NCI-H2081 (cell line): ENCODE data around the gene GRM7.
A peak's percentile ranks its signal among the peaks of the same experiment; 100 is the strongest.
"Not testable (repeated sequence)": the region's sequence is repeated elsewhere in the genome, so short reads cannot be mapped to it uniquely, and the experiment has no call there.

Experiments
- DNase-seq, 2 experiments: peaks; one replicate each; lab custom pipeline; 2025; lab: John Stamatoyannopoulos, UW

Gene GRM7

DNA sequence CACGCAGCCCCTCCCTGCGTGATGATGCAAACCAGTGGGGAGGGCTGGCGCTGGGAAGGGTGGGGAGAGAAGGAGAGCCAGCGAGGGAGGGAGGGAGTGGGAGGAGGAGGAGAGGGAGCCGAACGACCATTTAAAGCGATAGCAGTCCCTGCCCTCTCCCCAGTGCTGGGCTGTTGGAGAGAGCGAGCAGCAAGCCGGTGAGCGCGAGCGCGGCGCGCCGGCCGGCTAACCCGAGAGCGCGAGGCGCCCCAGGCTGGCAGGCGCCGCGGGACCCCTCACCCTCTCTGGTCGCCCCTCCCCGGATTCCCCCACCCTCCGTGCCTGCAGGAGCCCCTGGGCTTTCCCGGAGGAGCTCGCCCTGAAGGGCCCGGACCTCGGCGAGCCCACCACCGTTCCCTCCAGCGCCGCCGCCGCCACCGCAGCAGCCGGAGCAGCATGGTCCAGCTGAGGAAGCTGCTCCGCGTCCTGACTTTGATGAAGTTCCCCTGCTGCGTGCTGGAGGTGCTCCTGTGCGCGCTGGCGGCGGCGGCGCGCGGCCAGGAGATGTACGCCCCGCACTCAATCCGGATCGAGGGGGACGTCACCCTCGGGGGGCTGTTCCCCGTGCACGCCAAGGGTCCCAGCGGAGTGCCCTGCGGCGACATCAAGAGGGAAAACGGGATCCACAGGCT, at the start of gene GRM7:
TSS of gene GRM7 (plus strand) at position 162 of the 671 bp plus-strand sequence.
- DNase-seq, result peak in 1 of 2 experiments; percentile 0

DNA sequence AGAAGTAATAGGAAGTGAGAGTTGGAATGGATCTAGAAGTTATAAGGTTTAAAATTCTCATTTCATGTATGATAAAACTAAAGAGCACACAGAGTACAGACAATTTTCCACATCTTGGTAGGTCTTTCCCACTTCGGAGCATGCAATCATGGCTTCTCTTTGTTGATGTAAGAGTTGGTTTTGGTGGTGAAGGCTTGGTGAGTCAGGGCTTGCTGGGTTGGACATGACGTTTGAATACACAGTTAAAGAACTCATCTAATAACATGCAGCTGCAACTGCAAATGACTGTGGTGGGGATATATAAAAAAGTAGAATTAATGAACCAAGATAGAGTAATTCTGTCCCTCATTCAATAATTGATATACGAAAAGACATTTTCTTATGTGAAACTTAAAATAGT, 39.5 kb upstream of the GRM7 start:
- DNase-seq, result no peak

DNA sequence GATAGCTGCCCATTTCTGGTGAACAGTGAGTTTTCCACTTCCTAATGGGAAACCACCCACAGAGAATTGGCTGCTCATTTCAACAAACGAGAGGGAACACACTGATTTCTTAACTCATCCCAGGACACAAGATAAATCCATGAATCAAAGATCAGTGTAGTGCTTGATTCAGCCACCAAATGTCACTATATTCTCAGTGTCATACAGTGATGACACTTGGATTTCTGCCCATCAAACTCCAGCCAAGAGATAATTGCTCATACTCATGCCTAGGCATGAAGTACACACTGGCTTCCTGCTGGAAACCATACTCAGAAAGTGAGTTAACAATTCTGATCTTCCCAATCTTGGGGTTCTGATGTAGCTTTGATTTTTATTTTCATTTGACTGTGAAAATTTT, 35.4 kb upstream of the GRM7 start:
- DNase-seq, result peak; percentile 23 to 68

DNA sequence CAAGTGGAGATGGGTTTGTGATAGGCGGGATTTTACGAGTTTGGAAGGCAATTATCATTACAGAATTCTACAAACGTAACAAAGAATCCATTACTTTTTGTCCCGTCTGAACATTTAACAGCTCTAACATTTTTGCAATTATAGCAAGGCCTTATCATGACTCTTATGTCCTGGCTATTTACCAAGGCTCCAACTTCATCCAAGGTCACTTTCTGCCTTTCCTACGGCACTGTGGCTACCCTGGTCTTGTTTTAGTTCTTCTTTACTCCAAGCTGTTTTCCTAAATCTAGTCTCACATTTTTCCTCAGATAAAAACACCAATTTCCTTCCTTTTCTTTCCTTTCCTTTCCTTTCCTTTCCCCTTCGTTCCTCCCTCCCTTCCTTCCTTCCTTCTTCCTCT, 33.5 kb upstream of the GRM7 start:
- DNase-seq, result no peak

DNA sequence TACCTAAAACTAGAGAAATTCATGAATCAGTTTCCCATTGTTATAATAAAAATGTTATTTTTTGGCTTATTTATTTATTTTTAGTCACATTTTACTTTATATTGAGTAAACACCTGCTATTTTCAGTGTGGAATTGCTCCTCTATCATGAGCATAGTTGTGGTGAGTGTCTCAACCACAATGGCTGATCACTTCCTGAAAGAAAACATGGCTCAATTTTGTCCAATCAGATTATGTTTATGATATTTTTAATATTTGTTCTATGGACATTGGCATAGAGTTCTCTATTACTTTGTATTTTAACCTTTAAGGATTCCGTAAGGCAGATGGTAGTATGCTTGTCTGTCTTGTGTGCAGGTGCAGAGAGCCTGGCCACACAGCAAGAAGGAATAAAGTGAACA, 16.2 kb upstream of the GRM7 start:
- no peak for DNase-seq

DNA sequence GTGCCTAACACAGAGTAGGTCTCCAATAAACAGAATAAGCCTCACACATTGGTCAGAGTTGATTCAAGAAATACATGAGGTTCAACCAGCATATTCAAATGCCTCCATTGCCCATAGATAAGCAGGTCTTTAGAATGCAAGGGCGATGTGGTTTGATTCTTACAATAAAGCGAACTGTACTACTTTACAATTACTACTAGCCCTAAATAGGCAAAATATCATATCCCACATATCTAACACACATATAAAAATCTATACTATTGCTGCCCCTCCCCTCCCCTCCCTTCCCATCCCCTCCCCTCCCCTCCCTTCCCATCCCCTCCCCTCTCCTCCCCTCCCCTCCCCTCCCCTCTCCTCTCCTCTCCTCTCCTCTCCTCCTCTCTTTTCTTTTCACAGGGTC, 6.7 kb upstream of the GRM7 start:
- DNase-seq, result no peak

DNA sequence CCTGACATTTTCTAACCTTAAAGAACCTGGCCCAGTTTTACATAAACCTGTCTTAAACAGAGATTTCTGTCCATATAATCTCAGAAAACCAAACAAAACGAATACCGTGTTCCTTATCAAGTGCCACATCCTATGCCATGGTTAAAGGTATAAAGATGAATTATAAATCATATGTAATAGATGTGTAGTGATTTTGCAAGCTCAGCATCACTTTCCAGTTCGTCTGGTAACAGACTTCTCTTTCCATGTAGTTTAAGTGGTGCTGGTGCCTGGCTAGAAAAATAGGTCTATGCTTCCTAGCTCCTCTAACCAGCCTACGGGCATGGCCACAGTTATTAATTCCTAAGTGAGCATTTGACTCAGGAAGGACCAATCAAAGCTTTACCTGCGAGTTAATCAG, 3.4 kb upstream of the GRM7 start:
- no peak for DNase-seq

DNA sequence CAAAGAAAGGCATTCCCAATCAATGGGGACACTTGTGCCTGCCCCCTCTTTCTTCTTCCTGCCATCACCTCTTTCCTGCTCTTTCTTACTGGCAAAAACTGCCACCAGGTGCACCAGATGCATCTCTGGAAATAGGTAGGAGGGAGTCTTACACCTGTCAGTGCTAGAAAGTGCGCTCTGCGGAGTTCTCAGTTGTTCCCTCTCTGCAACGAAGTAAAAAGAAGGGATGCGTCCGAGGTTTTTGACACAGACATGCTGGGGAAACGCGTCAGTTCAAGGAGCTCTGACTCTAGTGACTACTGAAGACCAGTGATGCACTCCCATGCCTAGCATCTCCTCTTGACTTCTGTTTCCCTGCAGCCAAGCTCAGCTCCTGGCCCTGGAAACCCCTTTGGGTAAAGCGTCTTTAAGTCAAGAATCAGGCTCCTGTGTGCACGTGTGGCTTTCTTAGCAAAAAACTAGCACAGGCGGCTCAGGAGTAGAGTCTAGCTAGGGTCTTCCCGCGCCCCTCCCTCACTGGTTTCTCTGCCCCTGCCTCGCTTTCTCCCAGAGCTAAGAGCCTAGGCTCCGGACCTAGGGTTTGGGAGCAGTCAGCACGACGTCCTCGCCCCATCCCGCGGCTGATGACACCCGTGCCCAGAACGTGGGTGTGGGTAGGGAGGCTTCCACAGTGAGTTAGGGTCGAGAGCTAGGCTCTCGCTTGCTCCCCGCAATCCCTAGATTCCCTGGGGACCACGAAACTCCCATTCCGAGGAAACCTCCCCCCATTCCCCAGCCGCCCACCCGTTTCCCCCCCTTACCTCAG, 564 bp upstream of the GRM7 start:
- DNase-seq, result no peak

DNA sequence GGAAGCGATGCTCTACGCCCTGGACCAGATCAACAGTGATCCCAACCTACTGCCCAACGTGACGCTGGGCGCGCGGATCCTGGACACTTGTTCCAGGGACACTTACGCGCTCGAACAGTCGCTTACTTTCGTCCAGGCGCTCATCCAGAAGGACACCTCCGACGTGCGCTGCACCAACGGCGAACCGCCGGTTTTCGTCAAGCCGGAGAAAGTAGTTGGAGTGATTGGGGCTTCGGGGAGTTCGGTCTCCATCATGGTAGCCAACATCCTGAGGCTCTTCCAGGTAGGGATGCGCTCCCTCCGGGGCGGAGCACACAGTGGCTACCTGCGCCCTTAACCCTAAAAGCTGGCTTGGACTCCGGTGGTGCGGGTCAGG, 698 bp downstream of the GRM7 start:
- no peak for DNase-seq

DNA sequence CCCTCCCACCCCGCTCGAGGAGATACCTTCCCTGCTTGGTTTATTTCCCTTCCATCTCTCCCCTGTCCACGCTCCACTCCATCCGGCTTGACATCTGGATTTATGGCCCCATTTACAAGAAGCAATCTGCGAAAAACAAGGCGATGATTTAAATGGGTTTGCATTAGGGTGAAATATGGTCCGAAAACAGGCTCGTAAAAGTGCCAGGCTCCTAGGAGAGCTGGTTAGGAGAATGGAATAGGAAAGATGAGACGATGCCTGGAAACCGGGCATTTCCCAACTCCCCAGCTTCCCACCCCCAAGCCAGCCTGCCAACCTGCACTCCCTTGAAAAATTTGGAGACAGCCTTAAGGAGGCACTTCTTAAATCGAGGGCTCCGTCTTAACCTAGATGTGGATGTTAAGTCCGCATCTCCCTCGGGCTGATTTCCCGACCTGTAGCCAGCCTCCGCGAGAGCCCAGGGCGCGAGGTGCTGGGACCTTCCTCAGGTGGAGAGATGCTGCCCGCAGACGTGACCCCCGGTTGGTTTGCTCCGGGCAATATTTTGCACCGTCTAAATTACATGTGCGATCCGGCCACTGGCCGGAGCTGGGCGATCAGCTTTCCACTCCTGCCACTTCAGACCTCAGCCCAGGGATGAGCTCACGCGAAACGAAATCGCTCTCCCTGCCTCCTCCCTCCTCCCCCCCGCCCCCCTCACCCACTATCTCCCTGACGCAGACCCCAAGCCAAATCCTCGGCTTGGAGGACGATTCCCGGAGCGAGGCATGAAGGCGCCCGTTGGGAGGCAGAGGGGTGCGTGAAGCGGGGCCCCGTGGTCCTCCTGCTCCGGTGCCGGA, 1.3 kb downstream of the GRM7 start:
- no peak for DNase-seq

DNA sequence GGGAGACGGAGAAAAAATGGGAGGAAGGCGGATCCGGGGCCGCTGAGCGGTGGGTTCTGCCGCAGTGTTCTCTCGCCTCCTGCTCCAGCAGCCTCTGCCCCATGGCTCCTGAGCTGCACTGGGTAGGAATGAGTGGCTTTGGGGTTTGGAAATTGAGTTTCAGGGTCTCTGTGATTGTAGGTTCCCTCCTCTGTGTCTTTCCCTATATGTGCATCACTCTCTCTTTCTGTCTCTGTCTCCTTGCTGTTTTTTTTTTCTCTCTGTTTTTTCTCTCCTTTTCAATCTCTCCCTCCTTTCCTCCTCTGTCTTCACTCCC, 1.9 kb downstream of the GRM7 start:
- no peak for DNase-seq

DNA sequence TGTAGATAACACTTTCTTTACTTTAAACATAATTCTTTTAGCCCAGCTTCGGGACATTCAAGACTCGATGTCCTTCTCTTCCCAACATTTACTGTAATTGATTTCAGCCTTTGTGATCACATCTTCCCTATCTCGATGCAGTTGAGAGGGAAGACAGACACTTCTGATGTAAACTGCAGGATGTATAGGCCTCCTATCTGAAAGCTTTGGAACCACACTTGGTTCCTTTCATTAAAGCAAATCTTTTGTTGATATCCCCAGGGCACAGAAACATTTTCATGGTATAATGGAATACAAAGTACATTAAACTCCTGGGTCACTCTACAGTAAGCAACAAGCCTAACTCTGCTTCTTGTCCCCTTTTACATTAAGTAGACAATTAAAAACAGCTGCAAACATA, 6.4 kb downstream of the GRM7 start:
- no peak for DNase-seq

DNA sequence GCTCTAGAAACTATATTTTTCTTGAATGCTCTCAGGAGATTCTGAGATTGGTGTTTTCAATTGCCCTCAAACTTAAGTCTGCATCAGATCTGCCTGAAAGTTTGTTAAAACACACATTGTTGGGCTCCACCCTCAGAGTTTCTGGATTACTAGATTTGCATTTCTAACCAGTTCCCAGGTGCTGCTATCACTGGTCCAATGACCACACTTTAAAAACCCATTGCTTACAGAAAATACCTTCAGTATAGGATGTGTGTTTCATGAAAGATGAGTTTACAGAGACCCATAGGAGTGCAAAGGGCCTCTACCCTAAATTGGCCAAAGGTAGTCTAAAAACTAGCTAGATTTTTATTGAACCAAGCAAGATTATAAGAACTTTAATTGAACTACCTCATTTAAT, 17.8 kb downstream of the GRM7 start:
- no peak for DNase-seq

DNA sequence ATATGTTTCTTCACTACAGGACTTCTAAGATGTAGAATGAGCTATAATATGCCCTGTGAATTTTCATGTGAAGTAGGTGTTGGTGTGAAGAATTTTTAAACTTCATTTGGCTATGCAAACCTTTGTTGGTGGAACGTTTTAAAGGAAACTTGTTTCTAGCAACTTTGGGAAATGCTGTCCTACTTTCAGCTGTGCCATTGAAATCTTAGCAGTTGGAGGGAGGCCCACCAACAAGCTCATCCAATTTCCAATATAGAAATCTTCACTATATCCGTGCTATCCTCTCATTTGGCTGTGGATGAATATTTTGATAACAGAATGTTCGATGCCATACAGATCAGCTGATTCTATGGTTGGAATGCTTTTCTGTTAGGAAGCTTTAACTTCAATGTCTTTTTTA, 51.3 kb downstream of the GRM7 start:
- no peak for DNase-seq

DNA sequence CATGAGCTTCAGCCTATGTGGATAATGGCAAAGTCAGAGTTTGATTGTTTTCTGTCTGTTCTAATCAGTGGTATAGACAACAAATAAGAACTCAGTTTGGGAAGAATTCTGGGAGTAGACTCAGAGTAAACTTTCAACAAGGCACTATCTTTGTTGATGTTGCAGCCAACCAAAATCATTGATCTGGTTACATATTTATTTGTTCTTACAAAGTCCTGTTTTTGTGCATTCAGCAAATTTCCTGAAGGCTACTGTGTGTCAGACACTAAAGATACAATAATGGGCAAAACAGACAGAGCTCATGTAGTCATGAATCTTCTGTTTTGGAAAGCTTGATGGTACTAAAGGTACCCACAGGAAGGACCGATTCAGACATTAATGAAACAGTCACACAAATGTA, 55.0 kb downstream of the GRM7 start:
- no peak for DNase-seq

DNA sequence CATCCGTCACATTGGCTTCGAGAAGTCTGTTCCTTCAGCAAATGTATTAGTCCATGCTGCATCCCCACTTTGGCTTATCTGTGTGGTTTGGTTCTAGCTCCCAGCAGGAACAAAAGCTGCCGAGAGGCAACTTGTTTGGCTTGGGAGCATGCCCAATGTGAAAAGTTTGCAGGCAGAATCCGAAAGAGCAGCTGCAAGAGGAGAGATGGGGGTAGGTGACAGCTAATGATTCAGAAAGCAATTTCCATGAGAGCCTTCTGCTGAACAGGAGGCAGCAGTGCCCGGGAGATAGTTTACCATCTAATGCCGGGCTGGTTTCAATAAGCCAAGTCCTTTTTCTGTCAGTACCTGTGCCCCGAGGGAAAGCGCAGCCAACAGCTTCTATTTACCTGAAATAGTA, 60.2 kb downstream of the GRM7 start:
- peak; percentile 38 to 83 for DNase-seq

DNA sequence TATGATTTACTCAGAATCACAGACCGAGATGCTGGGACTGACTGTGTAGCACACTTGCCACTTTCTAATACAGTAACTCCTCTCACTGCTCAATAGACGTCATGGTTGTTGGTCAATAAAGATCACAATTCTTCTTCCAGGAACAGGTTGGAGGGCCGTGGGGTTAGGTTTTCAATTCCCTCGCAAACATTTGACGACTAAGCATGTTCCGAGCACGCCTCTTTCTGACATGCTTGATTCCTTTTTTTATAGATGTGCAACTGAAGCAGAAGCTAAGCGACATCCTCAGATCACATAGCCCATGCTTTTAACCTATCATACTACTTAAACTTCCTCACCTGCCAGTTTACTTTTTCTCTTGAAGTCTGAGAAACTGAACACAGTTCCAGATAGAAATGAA, 61.0 kb downstream of the GRM7 start:
- no peak for DNase-seq

DNA sequence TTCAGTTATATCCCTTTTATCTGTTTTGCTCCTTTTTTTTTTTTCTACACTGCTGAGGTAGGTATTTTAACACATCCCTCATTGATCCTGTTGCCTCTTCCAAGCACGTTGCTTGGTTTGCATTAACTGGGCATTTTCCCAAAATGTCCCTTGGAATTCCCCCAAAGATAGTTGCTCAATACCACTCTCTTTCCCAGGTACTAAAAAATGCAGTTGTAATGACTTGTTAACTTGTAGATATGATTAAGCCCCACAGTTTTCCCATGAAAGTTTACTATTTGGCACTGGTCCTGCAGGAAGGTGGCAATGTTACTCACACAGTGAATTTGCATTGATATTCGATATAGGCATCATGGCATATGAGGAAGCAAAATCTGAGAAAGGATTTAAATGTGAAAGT, 67.1 kb downstream of the GRM7 start:
- DNase-seq, result peak in 1 of 2 experiments; percentile 4

DNA sequence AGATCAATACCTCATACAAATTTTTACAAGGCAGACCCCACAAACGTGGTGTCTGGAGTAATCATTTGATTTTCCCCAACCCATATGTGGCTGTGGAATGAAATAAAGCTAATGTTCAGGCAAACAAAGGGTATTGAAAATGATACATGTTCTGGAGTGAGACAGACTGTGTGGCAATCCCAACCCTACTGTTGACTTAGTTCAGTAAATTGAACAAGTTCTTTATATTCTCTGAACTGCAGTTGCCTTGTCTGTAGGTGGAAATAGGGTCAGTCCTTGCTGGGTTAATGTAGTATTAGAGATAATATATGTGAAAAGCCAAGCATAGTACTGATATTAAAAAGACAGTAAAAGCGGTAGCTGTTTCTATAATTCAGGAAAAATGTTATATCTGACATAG, 69.0 kb downstream of the GRM7 start:
- no peak for DNase-seq

DNA sequence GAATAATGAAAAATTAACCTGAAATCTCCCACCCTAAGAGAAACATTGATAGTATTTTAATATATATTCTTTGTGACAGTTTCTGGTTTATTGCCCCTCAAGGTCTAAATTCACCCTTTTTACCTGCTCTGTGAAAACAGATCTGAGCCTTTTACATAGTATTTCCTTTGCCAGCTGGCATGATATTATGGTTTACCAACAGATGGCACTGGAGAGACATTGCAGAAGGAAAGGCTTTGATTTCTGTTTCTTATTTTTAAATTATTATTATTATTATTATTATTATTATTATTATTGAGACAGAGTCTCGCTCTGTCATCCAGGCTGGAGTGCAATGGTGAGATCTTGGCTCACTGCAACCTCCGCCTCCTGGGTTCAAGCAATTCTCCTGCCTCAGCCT, 74.5 kb downstream of the GRM7 start:
- not testable (repeated sequence) for DNase-seq

DNA sequence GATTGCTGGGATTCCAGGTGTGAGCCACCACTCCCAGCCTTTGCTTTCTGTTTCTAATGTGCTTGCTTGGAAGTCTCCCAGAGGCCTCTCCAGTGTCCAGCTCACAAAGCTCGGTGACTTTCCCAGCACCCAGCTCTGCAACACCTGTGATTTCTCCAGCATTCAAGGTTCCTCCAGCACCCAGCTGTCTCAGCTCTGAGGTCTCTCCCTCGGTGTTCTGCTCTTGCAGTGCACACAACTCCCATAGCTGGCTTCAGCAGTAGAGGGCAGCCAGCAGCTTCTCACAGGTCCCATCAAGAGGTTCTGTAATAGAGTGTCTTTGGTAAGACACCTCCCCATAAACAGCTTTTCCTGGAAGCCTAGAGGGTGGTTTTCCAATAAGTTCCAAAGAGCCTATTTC, 75.1 kb downstream of the GRM7 start:
- DNase-seq, result no peak

DNA sequence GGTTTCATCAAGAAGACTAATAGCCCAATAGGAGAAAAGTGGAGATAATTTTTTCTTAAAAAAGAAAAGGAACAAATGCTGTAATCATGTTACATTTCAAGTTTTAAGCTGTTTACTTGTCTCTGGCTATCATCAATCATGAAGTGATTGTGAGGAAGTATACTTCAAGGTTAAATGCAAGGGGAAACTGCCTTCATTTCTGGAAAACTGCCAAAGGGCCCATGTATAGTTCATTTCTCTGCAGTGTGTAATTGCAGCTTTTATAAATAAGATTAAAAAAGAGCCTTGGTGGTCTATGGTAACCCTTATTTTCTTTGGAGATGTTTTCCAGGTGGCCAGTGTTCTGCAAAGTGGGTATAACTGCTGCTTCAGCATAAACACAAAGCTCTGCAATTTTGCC, 101.9 kb downstream of the GRM7 start:
- no peak for DNase-seq

DNA sequence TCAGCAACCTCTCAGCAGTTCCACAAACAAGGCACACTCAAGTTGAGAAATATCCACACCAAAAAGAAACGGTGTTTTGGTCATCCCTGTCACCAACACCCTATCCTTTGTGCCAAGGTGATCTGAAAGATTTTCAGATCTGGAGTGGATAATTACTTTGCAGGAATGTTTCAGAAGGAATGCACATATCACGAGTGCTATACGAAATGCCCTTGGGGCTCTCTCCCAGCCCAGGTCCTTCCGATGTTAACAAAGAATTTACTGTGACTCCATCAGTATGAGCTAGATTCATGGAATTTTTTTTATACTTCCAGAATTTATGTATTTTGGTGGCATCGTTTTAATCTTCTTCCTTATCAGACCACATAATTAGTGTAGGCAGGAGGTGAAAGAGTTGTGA, 105.0 kb downstream of the GRM7 start:
- DNase-seq, result no peak
